Measurements from ENCODE around the gene TMEM163.
"Not testable (repeated sequence)": the region's sequence is repeated elsewhere in the genome, so short reads cannot be mapped to it uniquely, and the experiment has no call there.

The TMEM163 gene

DNA sequence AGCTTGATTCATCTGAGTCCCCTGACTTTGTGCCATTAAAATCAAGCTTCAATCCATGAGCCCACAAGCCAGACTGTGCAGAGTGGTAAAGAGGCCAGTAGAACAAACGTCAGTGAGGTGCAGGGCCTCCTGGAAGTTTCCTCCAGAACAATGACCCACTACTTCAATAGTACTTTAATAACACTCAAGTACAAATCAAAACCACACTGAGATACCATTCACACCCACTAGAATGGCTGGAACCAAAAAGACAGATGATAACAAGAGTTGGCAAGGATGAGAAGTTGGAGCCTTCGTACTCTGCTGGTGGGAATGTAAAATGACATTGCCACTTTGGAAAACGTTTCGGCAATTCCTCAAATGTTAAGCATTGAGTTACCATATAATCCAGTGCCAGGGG, 181.1 kb downstream of the TMEM163 start:
- DNase-seq (ENCODE audit: low read depth in 2 of 3, low spot score in 2 of 3), result no peak

DNA sequence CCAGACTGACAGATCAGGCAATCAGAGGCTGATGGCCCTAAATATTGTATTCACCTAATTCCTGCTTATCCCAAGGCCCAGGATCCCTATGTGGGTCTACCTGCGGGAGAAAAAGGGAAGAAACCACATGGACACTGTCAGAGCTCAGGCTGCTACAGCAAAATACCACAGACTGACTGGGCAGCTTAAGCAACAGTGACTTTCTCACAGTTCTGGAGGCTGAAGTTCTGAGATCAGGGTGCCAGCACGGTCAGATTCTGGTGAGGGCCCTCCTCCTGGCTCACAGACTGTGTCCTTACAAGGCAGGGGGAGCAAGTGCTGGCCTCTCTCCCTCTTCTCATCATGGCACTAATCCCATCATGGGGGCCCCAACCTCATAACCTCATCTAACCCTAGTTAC, 181.7 kb downstream of the TMEM163 start:
- DNase-seq (ENCODE audit: low read depth in 2 of 3, low spot score in 2 of 3), result no peak

DNA sequence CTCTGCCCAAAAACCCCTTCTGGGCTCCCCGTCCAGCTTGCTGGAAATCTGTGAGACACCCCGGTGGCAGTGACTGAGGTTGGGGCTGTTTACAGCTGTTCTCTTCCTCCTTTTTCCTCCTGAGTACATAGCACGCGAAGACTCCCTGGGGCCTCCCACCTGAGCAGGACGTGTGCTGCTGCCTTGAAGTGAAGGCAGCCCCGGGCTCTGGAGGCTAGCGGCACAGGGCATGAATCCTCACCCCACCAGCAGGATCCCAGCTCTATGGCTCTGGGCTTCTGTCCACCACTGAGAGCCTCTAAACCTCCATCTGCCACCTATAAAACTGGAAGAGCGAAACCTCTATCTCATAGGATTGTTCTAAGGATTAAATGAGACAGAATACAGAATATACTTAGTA, 182.5 kb downstream of the TMEM163 start:
- DNase-seq (ENCODE audit: low read depth in 2 of 3, low spot score in 2 of 3), result no peak

DNA sequence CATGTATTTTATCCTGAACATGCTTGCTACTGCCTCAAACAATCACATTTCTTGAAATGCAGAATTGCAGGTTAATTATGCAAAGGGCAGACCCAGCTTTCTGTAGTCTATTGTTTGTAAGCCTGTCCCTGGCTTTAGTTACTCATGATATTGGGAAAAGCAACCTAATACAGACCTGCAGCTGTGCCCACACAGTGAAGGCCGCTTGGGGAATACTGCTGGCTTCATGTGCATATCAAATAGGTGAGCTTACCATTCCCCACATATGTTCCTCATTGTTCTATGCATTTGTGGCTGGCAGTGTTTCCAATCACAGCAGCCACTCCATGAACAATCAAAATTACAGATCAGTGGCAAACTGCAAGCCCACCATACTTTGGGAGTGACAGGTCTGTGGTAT, 186.3 kb downstream of the TMEM163 start:
- DNase-seq (ENCODE audit: low read depth in 2 of 3, low spot score in 2 of 3), result no peak

DNA sequence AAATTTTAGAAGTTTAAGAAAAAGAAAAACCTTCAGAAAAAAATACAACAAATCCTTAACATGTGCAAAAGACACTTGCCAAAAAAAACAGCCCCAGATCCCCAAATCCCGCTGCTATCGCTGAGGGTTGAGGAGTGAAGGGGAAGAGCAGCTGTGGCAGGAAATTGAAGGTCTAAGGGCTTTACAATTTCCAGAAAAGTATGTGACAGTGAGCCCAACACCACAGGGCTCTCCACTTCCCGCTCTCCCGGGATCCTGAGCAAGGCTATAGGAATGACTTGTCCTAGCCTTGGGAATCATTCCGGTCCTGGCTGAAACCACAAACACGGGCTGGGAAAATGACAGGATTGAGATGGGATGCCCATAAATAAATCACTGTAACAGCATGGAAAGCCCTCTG, 191.4 kb downstream of the TMEM163 start:
- no peak for DNase-seq (ENCODE audit: low read depth in 2 of 3, low spot score in 2 of 3)

DNA sequence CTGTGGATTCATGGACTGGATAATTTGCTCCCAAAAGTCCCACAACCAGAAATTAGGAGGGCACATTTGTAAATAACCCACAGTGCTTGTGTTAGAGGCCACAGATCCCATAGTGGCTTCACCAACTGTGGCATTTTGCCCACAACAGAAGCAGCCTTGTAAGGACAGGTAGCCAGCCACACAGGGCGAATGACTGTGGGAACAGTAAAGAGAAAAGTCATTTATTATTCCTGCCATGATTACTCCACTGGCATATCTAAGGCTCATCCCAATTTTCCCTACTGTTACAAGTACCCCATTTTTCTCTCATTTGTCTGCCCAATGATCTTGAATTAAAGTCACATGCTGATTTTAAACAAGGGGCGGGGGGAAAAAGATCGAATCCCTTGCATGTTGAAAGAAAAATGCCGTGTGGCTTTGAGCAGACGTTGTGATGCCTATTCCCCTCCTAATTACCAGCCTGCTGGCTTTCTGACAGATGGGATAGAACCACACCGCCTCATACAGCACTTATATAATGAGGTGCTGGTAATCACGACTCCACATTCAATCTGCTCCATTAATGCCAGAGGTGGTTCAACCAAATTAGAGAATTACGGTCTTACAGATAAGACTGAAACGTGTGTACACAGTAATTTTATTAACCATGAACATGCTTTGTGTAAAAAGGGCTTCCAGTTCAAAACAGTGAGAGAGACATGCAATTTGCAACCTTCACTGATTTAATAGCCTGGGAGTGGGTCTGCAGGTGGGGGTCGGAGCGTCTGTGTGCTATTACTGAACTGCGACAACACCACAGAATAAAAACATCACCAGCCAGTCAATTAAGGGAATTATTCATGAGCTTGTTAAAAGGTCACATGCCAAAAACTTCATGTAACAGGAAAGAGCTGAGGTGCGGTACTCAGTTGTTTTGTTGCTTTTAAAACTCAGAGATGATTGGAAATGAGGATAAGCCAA, 196.0 kb downstream of the TMEM163 start:
- DNase-seq (ENCODE audit: low read depth in 2 of 3, low spot score in 2 of 3), result no peak

DNA sequence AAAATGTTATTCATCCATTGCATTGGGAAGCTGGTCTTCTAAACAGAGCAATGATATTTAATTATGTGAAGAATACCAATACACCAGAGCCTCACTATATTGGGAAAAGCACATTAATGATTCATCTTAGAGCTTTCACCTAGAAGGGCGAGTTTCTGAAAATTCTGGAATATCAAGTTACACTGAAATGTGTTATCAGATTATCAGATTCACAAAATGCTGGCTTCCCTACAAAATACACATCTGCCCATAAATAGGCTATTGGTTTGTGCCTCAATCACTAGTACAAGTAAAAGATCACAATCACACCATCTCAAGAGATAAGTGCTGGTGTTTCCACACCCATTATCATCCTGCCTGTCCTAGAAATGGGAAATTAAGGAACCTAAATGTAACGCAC, 200.7 kb downstream of the TMEM163 start:
- DNase-seq (ENCODE audit: low read depth in 2 of 3, low spot score in 2 of 3), result no peak

DNA sequence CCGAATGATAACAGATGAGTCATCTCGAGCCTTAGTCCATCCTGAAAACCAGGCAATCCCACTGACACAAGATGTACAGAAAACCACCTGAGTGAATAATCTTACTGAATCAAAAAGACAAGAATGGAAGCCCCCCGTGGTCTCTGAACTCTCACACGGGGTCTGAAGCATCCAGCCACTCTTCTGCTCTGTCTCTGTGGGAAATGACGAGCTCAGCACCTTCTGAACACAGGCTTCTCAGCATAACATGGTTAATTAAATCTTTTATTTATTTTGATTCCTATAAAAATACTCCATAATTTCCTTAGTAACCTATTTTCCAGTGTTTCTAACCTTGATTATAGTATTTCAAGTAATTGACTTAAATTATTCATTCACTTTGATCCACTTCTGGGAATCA, 203.7 kb downstream of the TMEM163 start:
- no peak for DNase-seq (ENCODE audit: low read depth in 2 of 3, low spot score in 2 of 3)

DNA sequence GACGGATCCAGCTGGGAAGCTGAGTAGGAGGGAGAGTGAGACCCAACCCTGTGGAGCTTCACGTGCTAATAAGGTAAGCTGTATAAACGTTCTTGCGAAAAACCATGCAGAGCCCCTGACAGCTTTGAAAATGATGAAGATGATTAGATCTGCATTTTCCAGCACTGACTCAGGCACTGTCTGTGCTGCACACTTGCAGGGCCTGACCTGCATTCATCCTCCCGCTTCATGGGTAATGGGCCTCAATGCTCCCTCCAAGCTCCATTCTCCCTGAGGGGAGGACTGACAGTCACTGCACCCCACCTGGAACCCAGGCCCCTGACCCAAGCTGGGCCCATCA, 205.4 kb downstream of the TMEM163 start:
- DNase-seq (ENCODE audit: low read depth in 2 of 3, low spot score in 2 of 3), result no peak

DNA sequence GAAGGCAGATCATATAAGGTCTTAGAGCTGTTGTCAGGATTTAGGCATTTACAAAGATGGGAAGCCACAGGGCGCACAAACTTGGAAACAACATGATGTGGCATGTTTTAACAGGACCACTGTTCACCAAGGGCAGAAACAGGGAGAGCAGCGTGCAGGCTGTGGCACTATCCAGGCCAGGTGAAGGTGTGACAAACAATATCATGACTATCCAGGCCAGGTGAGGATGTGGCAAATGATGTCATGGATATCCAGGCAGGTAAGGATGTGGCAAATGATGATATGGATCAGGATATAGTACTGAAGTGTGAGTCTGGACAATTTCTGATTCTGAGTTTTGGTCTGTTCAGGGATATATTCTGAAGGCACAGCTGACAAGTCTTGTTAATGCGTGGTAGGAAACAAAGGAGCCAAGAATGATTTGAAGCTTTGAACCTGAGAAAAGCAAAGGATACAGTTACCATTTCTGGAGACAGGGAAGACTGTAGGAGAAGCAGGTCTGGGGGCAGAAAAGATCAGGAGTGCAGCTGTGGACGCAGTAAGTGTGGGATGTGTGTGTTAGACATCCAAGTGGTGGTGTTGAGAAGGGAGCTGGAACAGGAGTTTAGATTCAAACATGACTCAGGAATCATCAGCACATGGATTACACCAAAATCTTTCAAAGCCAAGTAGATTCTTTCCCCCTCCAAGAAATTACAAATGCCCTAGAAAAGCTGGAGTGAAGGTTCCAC, 205.9 kb downstream of the TMEM163 start:
- no peak for DNase-seq (ENCODE audit: low read depth in 2 of 3, low spot score in 2 of 3)

DNA sequence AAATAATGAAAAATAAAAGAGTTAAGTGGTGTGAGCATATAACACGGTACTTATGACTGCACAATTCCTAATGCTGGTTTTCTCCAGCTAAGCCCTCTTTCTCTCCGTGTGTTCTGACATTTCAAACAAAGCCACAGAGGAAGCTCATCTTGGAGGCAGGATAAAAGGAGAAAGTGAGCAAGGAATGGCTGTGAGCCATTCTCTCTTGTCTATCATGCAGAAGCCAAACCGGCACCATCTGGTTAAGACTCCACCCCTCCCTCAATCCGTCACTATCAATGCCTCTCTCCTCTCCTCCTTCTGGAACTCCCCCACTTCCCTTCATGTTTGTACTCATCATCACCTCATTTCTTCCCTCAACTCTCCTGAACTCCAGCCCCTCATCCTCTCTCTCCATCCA, 210.4 kb downstream of the TMEM163 start:
- no peak for DNase-seq (ENCODE audit: low read depth in 2 of 3, low spot score in 2 of 3)

DNA sequence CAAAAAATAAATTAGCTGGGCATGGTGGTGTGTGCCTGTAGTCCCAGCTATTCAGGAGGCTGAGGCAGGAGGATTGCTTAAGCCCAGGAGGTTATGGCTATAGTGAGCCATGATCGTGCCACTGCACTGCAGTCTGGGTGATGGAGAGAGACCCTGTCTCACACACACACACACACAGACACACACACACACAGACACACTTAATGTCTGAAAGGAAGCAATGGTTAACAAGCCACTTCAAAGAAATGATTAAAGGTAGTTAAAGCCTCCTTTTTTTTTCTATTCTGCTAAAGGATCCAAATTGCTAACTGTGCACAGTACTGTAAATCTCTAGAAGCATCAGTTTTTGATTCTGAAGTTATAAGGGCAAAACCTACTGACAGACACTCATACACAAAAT, 211.1 kb downstream of the TMEM163 start:
- no peak for DNase-seq (ENCODE audit: low read depth in 2 of 3, low spot score in 2 of 3)

DNA sequence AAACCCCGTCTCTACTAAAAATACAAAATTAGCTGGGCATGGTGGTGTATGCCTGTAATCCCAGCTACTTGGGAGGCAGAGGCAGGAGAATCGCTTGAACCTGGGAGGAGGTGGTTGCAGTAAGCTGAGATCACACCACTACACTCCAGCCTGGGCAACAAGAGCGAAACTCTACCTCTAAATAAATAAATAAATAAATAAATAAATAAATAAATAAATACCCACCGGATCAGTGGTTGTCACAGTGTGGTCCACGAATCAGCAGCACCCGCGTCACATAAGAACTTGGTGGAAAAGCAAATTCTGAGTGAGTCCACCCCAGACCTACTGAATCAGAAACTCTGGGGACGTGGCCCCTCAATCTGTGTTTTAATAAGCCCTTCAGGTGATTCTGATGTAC, 211.6 kb downstream of the TMEM163 start:
- not testable (repeated sequence) for DNase-seq (ENCODE audit: low read depth in 2 of 3, low spot score in 2 of 3)

DNA sequence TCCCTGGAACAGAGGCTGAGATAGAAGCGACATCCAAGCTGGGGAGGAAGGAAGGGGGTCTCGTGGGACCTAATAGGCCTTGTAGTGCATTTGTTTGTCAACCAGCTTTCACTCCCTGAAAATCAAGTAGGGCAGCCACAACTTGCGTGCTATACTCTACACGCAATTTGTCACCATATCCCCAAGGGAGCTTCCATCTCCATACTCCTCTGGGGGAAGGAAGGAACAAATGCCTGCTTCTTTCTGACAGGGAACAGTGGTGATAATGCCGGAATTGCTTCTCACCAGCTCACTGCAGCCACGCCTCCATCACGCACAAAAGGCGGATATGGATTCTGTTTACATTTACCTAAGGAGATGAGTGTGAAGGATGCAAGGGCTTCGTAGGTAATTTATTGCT, 213.4 kb downstream of the TMEM163 start:
- no peak for DNase-seq (ENCODE audit: low read depth in 2 of 3, low spot score in 2 of 3)

DNA sequence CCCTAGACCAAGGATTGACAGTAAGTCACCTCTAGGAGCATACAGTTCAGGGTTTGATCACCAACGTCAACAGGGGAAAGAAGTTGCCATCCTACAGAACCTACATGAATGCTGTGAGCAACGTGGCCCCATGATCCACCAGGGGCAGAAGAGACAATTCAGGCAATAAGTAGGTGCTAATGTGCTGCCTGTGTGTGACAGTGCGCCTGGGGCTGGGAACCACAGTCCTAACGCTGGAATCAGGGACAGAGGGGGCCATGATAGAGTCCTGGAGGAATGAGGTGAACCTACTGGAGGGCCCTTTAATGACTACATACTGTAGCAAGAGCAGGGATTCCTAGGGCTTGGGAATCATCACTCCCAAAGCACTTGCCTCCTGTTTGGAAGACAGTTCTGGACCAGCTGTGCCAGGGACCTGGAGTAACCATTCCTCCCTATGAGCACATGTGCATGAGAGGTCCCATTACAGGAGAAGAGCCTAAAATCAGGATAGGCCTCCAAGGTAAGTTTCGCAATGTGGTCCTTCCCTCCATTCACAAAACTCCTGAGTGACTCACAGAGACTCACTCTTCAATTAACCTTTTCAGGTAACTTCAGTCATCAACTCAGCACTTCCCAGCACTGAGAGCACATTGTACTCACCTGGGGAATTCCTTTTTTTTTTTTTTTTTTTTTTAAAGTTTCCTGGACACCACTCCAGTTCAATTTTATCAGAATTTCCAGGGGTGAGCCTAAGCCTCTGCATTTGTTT, 214.0 kb downstream of the TMEM163 start:
- no peak for DNase-seq (ENCODE audit: low read depth in 2 of 3, low spot score in 2 of 3)

DNA sequence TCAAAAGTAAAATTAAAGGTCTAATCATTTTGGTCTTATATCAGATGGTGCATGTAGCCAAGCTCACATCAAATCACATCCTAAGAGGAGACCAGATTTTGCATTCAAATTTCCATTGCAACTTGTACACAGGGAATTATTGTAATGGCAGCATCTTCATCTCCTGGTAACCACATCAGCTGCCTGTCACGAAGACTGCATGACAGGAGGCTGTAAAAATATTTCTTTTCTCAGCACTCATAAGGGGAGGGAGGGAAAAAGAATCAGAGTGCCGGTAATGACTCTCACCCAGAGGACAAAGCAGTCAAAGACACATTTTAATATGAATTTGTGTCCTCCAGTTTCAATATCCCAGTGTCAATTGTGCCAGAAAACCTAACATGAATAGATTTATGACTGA, 216.7 kb downstream of the TMEM163 start:
- no peak for DNase-seq (ENCODE audit: low read depth in 2 of 3, low spot score in 2 of 3)

DNA sequence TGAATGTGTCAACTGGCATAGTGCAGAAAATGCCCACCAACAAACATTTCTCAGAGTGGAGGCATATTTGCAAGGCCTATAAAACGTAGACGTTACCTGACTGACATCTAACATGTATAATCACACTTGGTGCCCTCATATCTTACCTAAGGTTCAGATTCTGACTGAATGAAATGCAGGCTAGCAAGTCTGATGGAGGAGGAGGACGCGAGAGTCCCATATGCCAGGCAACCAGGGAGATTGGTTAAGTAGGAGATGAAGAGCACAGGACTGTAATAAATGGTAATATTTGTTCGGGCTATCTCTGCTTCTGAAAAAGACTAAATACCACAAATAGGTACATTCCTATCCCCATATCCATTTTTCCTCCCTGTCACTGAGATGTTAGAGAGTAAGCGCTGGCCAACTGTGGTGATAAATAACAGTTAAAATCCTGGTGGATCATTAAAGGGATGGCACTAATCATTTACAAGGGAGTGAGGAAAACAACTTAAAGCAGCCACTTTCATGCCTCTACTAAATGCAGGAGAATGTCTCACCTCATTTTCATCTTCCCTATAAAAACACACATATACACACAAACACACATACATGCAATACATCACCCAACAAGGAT, 217.2 kb downstream of the TMEM163 start:
- DNase-seq (ENCODE audit: low read depth in 2 of 3, low spot score in 2 of 3), result no peak

DNA sequence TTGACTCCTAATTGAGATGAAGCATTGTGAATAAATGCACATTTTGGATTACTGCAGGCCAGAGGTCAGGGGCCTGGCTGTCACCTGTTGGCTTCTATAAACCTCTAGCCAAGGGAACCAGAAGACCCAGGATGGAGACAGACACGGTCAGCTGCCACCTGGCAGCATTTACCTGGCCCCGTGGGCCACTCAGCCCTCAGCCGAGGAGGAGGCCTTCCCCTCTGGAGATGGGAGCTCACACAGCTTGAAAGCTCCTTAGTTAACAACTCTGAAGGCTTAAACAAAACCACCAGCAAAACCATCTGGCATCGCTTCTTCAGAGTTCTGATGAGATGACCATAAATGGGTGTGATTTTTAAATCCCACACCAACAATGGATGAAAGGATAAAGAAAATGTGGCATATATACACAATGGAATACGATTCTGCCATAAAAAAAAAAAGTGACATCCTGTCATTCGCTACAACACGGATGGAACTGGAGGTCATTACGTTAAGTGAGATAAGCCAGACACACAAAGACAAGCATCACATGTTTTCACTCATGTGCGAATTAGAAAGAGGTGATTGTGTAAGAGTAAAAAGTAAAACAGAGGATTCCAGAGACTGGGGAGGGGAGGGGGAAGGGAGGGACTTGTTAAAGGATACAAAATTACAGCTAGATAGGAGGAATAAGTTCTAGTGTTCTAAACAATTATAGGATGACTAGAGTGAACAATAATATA, 218.4 kb downstream of the TMEM163 start:
- DNase-seq (ENCODE audit: low read depth in 2 of 3, low spot score in 2 of 3), result no peak

DNA sequence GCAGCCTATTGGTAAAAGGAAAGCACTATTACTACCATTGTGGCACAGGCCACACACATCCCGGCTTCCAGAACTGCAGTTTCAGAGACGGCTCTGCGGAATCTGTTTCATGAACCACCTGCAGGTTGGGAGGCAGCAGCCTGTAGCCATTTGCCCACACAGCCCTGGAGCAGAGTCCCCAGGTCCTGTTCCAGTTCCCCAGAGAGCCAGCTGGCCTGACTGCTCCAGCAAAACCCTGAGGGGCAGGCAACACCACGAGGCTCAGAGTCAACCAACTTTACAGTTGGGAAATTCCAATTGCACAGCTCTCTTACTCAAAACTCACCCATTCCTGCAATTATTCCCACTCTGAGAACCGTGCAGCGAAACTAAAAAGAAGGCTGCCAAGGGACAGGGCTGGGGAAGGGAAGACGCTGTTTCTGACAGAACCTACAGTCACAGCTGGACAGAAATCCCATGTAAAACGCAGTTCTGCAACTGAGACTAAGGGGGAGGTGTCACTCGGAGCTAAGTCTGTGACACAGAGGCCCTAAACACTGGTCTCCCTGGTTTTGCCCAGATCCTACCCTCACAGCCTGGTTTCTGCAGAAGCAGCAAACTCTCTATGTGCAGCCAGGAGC, 219.4 kb downstream of the TMEM163 start:
- DNase-seq (ENCODE audit: low read depth in 2 of 3, low spot score in 2 of 3), result no peak

DNA sequence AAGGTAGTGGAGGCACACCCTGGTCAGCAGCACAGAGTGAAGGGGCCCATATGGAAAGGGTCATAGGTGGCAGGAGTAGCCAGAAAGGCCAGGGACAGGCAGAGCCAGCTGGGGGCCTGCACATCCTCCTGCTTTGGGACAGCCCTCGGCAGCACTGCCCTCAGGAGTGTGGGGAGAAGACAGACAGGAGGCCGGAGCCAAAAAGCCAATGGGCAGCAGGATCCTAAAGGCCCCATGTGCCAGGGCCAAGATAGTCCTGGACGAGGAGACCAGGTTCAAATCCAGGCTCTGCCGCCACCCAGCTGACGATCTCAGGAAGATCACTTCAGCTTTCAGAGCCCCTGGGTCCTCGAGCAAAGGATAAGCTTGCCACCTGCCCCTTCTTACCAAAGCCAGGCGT, 220.1 kb downstream of the TMEM163 start:
- DNase-seq (ENCODE audit: low read depth in 2 of 3, low spot score in 2 of 3), result no peak

Data from activated CD8-positive, alpha-beta memory T cell treated with anti-CD3 and anti-CD28 coated beads for 48 hours (primary cell).